Measurements from ENCODE around the gene RTP4. TPM values are rescaled to one million over a fixed set of nuclear protein-coding genes. Genes with fewer than 3 reads are reported as not detected.

RTP4 gene
- total RNA-seq, 1 donor from 2014 or later = not detected

Other genes with a start within 250 kb of the RTP4 start
- 15.1 TPM for gene RPL39L, start 228.9 kb upstream of the RTP4 start, total RNA-seq (ENCODE audit: unreplicated experiment)
- not detected for gene RTP1, start 170.9 kb upstream of the RTP4 start, total RNA-seq (ENCODE audit: unreplicated experiment)
- 1.7 TPM for gene MASP1, start 76.6 kb upstream of the RTP4 start, total RNA-seq (ENCODE audit: unreplicated experiment)